Mesenchymal stem cell (in vitro differentiated cells and primary cell): ENCODE results near the gene NOC3L.

Experiments
- DNase-seq: peaks from one replicate; pipeline ENCODE4 v3.0.0-alpha.2; 2013
- H2AFZ ChIP-seq: one replicate; pipeline ENCODE4 v1.6.1; 2013; ENCODE audit warnings: low read depth, mild to moderate bottlenecking, control low read depth, inconsistent platforms, low read length, moderate library complexity
- H2AK5ac ChIP-seq: 2 replicates; pipeline ENCODE4 v1.6.1; 2013; ENCODE audit warnings: low read length, moderate library complexity, mild to moderate bottlenecking, inconsistent platforms; ENCODE audit not compliant: severe bottlenecking
- H2BK120ac ChIP-seq: one replicate; pipeline ENCODE4 v1.6.1; 2013; ENCODE audit warnings: low read depth, mild to moderate bottlenecking, inconsistent platforms, low read length, moderate library complexity
- H2BK12ac ChIP-seq, 2 experiments: one replicate each; pipeline ENCODE4 v1.6.1; 2013; ENCODE audit warnings: inconsistent platforms in 2 of 2, low read length in 2 of 2, mild to moderate bottlenecking in 2 of 2, moderate library complexity in 2 of 2, control low read depth in 1 of 2
- H2BK15ac ChIP-seq: one replicate; pipeline ENCODE4 v1.6.1; 2013; ENCODE audit warnings: mild to moderate bottlenecking, low read depth, inconsistent platforms; ENCODE audit not compliant: poor library complexity, severe bottlenecking
- H2BK5ac ChIP-seq: 2 replicates; pipeline ENCODE4 v1.6.1; 2013; ENCODE audit warnings: low read depth, mild to moderate bottlenecking, low read length, control low read depth, inconsistent platforms; ENCODE audit not compliant: poor library complexity, severe bottlenecking
- H3K14ac ChIP-seq, 2 experiments: one replicate each; pipeline ENCODE4 v1.6.1; 2013; ENCODE audit warnings: inconsistent platforms in 2 of 2, low read length in 2 of 2, control low read depth in 1 of 2, mild to moderate bottlenecking in 1 of 2, moderate library complexity in 1 of 2
- H3K18ac ChIP-seq, 2 experiments: one replicate each; pipeline ENCODE4 v1.6.1; 2013; ENCODE audit warnings: inconsistent platforms in 2 of 2, low read length in 2 of 2, control low read depth in 1 of 2, low read depth in 1 of 2, mild to moderate bottlenecking in 1 of 2
- H3K23ac ChIP-seq, 2 experiments: one replicate each; pipeline ENCODE4 v1.6.1; 2013; ENCODE audit warnings: inconsistent platforms in 2 of 2, low read length in 2 of 2, mild to moderate bottlenecking in 2 of 2, moderate library complexity in 2 of 2, control low read depth in 1 of 2
- H3K27ac ChIP-seq: 2 replicates; pipeline ENCODE4 v1.5.1; 2013; ENCODE audit warnings: mild to moderate bottlenecking, moderate library complexity, low read length, control low read depth, inconsistent platforms; ENCODE audit not compliant: poor library complexity, severe bottlenecking
- H3K27me3 ChIP-seq, 2 experiments: 2 replicates each; pipeline versions ENCODE4 v1.6.1 to v1.7.0; 2013; ENCODE audit warnings: low read length in 2 of 2, mild to moderate bottlenecking in 2 of 2, moderate library complexity in 2 of 2, control low read depth in 1 of 2, inconsistent platforms in 1 of 2; ENCODE audit not compliant: control insufficient read depth in 1 of 2, insufficient read depth in 1 of 2
- H3K36me3 ChIP-seq, 2 experiments: 2 replicates each; pipeline versions ENCODE4 v1.6.1 to v1.7.0; 2013; ENCODE audit warnings: low read length in 2 of 2, control low read depth in 1 of 2, inconsistent platforms in 1 of 2, low read depth in 1 of 2, mild to moderate bottlenecking in 1 of 2; ENCODE audit not compliant: insufficient read depth in 2 of 2, control insufficient read depth in 1 of 2
- H3K4ac ChIP-seq, 2 experiments: one replicate each; pipeline ENCODE4 v1.6.1; 2013; ENCODE audit warnings: inconsistent platforms in 2 of 2, low read length in 2 of 2, mild to moderate bottlenecking in 2 of 2, moderate library complexity in 2 of 2, control low read depth in 1 of 2, low read depth in 1 of 2
- H3K4me1 ChIP-seq: 2 replicates; pipeline ENCODE4 v1.6.1; 2013; ENCODE audit warnings: low read depth, low read length, control low read depth; ENCODE audit not compliant: control insufficient read depth, insufficient read depth
- H3K4me2 ChIP-seq: 2 replicates; pipeline ENCODE4 v1.6.1; 2013; ENCODE audit warnings: low read length, mild to moderate bottlenecking, inconsistent platforms; ENCODE audit not compliant: poor library complexity, severe bottlenecking
- H3K4me3 ChIP-seq, 2 experiments: 2 replicates each; pipeline versions ENCODE4 v1.5.1 to v1.7.0; 2013; ENCODE audit warnings: low read length in 2 of 2, mild to moderate bottlenecking in 2 of 2, control low read depth in 1 of 2, low read depth in 1 of 2; ENCODE audit not compliant: insufficient read depth in 1 of 2
- H3K79me1 ChIP-seq: replicated peaks from 2 replicates; pipeline ENCODE4 v1.6.1; 2013; ENCODE audit warnings: mild to moderate bottlenecking, control low read depth, low read length, inconsistent platforms; ENCODE audit not compliant: poor library complexity, severe bottlenecking
- H3K9ac ChIP-seq: 2 replicates; pipeline ENCODE4 v1.7.0; 2013; ENCODE audit warnings: mild to moderate bottlenecking, low read length, moderate library complexity
- H3K9me3 ChIP-seq: 2 replicates; pipeline ENCODE4 v1.7.0; 2013; ENCODE audit warnings: mild to moderate bottlenecking, low read length; ENCODE audit not compliant: control insufficient read depth
- H4K8ac ChIP-seq: one replicate; pipeline ENCODE4 v1.6.1; 2013; ENCODE audit warnings: inconsistent platforms, mild to moderate bottlenecking, low read length, moderate library complexity
- H4K91ac ChIP-seq: one replicate; pipeline ENCODE4 v1.6.1; 2013; ENCODE audit warnings: mild to moderate bottlenecking, low read length, inconsistent platforms
- WGBS: methylation state at CpG from one replicate; pipeline ENCODE4 v1.1.7; 2013; ENCODE audit warnings: mixed read lengths; 5-methylcytosine and 5-hydroxymethylcytosine counted together

NOC3L gene

DNA sequence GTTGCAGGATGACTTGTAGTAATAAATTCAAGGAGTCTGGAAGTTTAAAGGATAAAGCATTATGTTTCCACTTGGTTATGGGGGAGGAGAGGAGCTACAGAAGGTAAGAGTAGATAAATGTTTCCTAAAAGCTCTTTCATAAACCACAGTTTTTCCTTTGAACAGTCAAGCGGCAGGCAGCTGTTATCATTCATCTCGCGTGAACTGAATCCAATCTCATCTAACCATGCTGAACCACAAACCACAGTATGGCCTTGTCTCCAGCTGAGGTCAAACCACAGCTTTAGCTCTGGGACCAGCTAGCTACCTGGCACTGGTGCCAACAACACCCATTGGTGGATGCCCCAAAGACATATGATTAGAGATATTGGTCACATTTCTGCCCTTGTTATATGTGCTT is 63.3 kb downstream of the NOC3L start:
- no peak overlapping the region for H2BK120ac ChIP-seq
- H2BK12ac ChIP-seq, result no peak overlapping the region
- H3K27ac ChIP-seq, result no peak overlapping the region
- H3K79me1 ChIP-seq, result no peaks in the 10 kb centered on the region
- no peak overlapping the region for H3K4me2 ChIP-seq
- no peak overlapping the region for H2AK5ac ChIP-seq
- H3K14ac ChIP-seq, result no peak overlapping the region
- H3K23ac ChIP-seq, result no peak overlapping the region
- WGBS, result 34% methylated on average over 3 of the region's 3 CpGs
- no peaks in the 10 kb centered on the region for H3K36me3 ChIP-seq
- H3K4me1 ChIP-seq, result peaks cover 2% of the 10 kb centered on the region
- no peaks in the 10 kb centered on the region for H3K27me3 ChIP-seq
- no peak overlapping the region for H4K91ac ChIP-seq
- no peak overlapping the region for H3K4me3 ChIP-seq
- H2AFZ ChIP-seq, result no peak overlapping the region
- no peak overlapping the region for H3K4ac ChIP-seq
- H2BK15ac ChIP-seq, result no peak overlapping the region
- DNase-seq, result peak; percentile 54
- no peak overlapping the region for H2BK5ac ChIP-seq
- no peak overlapping the region for H4K8ac ChIP-seq
- H3K18ac ChIP-seq, result no peak overlapping the region
- H3K9me3 ChIP-seq, result no peaks in the 10 kb centered on the region
- no peak overlapping the region for H3K9ac ChIP-seq

DNA sequence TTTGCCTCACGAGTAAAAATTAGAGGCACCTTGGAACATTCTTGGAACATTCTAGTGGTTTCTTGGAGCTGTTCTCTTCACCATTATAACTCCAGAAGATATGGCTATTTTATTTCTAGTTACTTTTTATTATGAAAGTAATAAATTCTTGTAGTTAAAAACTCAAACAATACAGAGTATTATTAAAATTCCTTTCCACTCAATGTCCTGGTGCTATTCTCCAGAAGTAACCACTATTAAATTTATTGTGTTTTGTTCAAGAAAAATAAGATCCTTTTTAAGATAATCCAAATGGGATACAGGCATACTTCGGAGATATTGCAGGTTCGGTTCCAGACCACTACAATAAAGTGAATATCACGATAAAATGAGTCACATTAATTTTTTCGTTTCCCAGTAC is 68.6 kb downstream of the NOC3L start:
- no peak overlapping the region for H3K4me3 ChIP-seq
- no peaks in the 10 kb centered on the region for H3K27me3 ChIP-seq
- no peak overlapping the region for H3K9ac ChIP-seq
- no peaks in the 10 kb centered on the region for H3K4me1 ChIP-seq
- H3K36me3 ChIP-seq, result no peaks in the 10 kb centered on the region
- no peak overlapping the region for H4K8ac ChIP-seq
- H3K23ac ChIP-seq, result no peak overlapping the region
- no peak overlapping the region for H2AFZ ChIP-seq
- H4K91ac ChIP-seq, result no peak overlapping the region
- H3K4me2 ChIP-seq, result no peak overlapping the region
- no peak overlapping the region for H2BK5ac ChIP-seq
- no peaks in the 10 kb centered on the region for H3K79me1 ChIP-seq
- H2AK5ac ChIP-seq, result no peak overlapping the region
- DNase-seq, result no peak
- no CpG with 5 or more reads among the region's 5 CpGs for WGBS
- H3K14ac ChIP-seq, result no peak overlapping the region
- H2BK12ac ChIP-seq, result no peak overlapping the region
- H2BK120ac ChIP-seq, result no peak overlapping the region
- no peaks in the 10 kb centered on the region for H3K9me3 ChIP-seq
- no peak overlapping the region for H3K18ac ChIP-seq
- H3K4ac ChIP-seq, result no peak overlapping the region
- H3K27ac ChIP-seq, result no peak overlapping the region
- no peak overlapping the region for H2BK15ac ChIP-seq

GRCh38 chr10:94293354-94293753 is 69.4 kb downstream of the NOC3L start:
- Histone ChIP-seq H3K18ac (no peak overlapping the region), H3K27ac (no peak overlapping the region), H2BK120ac (no peak overlapping the region), H3K9me3 (no peaks in the 10 kb centered on the region), H2AFZ (no peak overlapping the region), H3K4me2 (no peak overlapping the region), H3K14ac (no peak overlapping the region), H2BK12ac (no peak overlapping the region), H3K79me1 (no peaks in the 10 kb centered on the region), H3K4me1 (no peaks in the 10 kb centered on the region), H3K23ac (no peak overlapping the region), H4K8ac (no peak overlapping the region), H3K9ac (no peak overlapping the region), H2BK5ac (no peak overlapping the region), H2AK5ac (no peak overlapping the region), H4K91ac (no peak overlapping the region), H3K27me3 (no peaks in the 10 kb centered on the region), H3K36me3 (no peaks in the 10 kb centered on the region), H2BK15ac (no peak overlapping the region), H3K4ac (no peak overlapping the region), H3K4me3 (no peak overlapping the region)
- 11% methylated on average over 1 of the region's 1 CpG for WGBS
- no peak for DNase-seq

- no peak overlapping the region for H3K4ac ChIP-seq
- no peak overlapping the region for H3K27ac ChIP-seq
- peaks cover 2% of the 10 kb centered on the region for H3K4me1 ChIP-seq
- no peak overlapping the region for H2BK120ac ChIP-seq
- H2AK5ac ChIP-seq, result no peak overlapping the region
- H3K36me3 ChIP-seq, result no peaks in the 10 kb centered on the region
- H2AFZ ChIP-seq, result no peak overlapping the region
- H3K79me1 ChIP-seq, result no peaks in the 10 kb centered on the region
- H2BK5ac ChIP-seq, result no peak overlapping the region
- 60% methylated on average over 1 of the region's 2 CpGs for WGBS
- H3K23ac ChIP-seq, result no peak overlapping the region
- no peaks in the 10 kb centered on the region for H3K27me3 ChIP-seq
- H3K9me3 ChIP-seq, result no peaks in the 10 kb centered on the region
- no peak overlapping the region for H3K4me2 ChIP-seq
- H2BK12ac ChIP-seq, result no peak overlapping the region
- H3K9ac ChIP-seq, result no peak overlapping the region
- no peak overlapping the region for H3K4me3 ChIP-seq
- DNase-seq, result peak; percentile 15
- H3K18ac ChIP-seq, result no peak overlapping the region
- no peak overlapping the region for H2BK15ac ChIP-seq
- no peak overlapping the region for H3K14ac ChIP-seq
- no peak overlapping the region for H4K91ac ChIP-seq
- no peak overlapping the region for H4K8ac ChIP-seq
Observed at GRCh38 chr10:94292434-94293090, 70.2 kb downstream of the NOC3L start.
